HCT116 (cell line): ENCODE results near the gene CARD6.

ENCODE experiments used
- CEBPB ChIP-seq: IDR thresholded peaks from 2 replicates; pipeline ENCODE4 v1.6.1; 2012; ENCODE audit warnings: low read depth
- CTCF ChIP-seq, 3 experiments: fragments of 200-600 bp in 1 of 3; sonication (generic) in 1 of 3; IDR thresholded peaks in 2 of 3; conservative IDR thresholded peaks in 1 of 3; 2 replicates each; pipeline ENCODE4 v1.5.1; 2012 to 2017; ENCODE audit warnings: low read depth in 2 of 3, low read length in 2 of 3, antibody characterized with exemption in 1 of 3, borderline replicate concordance in 1 of 3, control low read depth in 1 of 3, mild to moderate bottlenecking in 1 of 3, mixed read lengths in 1 of 3, mixed run types in 1 of 3, moderate library complexity in 1 of 3; ENCODE audit not compliant: insufficient read depth in 1 of 3
- EZH2 ChIP-seq: fragments of 200-600 bp; sonication (generic); IDR thresholded peaks from 2 replicates; pipeline ENCODE4 v1.6.1; 2017; ENCODE audit warnings: antibody characterized with exemption, mixed run types
- MAX ChIP-seq: IDR thresholded peaks from 2 replicates; pipeline ENCODE4 v1.6.1; 2012
- POLR2A ChIP-seq: IDR thresholded peaks from 2 replicates; pipeline ENCODE4 v1.7.0; 2011; ENCODE audit warnings: borderline replicate concordance; ENCODE audit not compliant: insufficient read depth, insufficient read length; ENCODE audit errors: extremely low read depth
- POLR2AphosphoS5 ChIP-seq: IDR thresholded peaks from 2 replicates; pipeline ENCODE4 v1.6.1; 2011; ENCODE audit warnings: mild to moderate bottlenecking, low read depth, low read length, moderate library complexity
- RAD21 ChIP-seq: IDR thresholded peaks from 2 replicates; pipeline ENCODE4 v1.6.1; 2012; ENCODE audit warnings: low read depth, mild to moderate bottlenecking
- ZBTB33 ChIP-seq: IDR thresholded peaks from 2 replicates; pipeline ENCODE4 v1.6.1; 2011; ENCODE audit warnings: mild to moderate bottlenecking, low read length, moderate library complexity; ENCODE audit not compliant: insufficient replicate concordance; ENCODE audit errors: extremely low read depth
- TF ChIP-seq, protein P1 (sequence below): IDR thresholded peaks from 2 replicates; pipeline ENCODE4 v1.6.1; 2012; ENCODE audit warnings: low read depth

- TF ChIP-seq CTCF (IDR thresholded peaks at IDR 0.05 in 2 of 3, conservative IDR thresholded peaks at IDR 0.05 in 1 of 3; ENCODE audit: borderline replicate concordance in 1 of 3, insufficient read depth in 1 of 3, low read depth in 2 of 3, low read length in 2 of 3) (no peak), MAX (no peak), EZH2 (no peak), POLR2AphosphoS5 (no peak), RAD21 (no peak), CEBPB (no peak), ZBTB33 (no peak), POLR2A (no peak)
- TF ChIP-seq, protein P1, sequence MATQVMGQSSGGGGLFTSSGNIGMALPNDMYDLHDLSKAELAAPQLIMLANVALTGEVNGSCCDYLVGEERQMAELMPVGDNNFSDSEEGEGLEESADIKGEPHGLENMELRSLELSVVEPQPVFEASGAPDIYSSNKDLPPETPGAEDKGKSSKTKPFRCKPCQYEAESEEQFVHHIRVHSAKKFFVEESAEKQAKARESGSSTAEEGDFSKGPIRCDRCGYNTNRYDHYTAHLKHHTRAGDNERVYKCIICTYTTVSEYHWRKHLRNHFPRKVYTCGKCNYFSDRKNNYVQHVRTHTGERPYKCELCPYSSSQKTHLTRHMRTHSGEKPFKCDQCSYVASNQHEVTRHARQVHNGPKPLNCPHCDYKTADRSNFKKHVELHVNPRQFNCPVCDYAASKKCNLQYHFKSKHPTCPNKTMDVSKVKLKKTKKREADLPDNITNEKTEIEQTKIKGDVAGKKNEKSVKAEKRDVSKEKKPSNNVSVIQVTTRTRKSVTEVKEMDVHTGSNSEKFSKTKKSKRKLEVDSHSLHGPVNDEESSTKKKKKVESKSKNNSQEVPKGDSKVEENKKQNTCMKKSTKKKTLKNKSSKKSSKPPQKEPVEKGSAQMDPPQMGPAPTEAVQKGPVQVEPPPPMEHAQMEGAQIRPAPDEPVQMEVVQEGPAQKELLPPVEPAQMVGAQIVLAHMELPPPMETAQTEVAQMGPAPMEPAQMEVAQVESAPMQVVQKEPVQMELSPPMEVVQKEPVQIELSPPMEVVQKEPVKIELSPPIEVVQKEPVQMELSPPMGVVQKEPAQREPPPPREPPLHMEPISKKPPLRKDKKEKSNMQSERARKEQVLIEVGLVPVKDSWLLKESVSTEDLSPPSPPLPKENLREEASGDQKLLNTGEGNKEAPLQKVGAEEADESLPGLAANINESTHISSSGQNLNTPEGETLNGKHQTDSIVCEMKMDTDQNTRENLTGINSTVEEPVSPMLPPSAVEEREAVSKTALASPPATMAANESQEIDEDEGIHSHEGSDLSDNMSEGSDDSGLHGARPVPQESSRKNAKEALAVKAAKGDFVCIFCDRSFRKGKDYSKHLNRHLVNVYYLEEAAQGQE: no peak
Measured at GRCh38 chr5:40829748-40830533, 11.2 kb upstream of the CARD6 start.
